HepG2 (cell line): ENCODE measurements around the gene FHIP2A.

Source experiments
- HINFP ChIP-seq: sonication (generic); formaldehyde crosslinking; IDR thresholded peaks from 2 replicates; pipeline ENCODE4 v1.4.0; 2020; ENCODE audit warnings: low read depth, mild to moderate bottlenecking, missing genetic modification reagents
- ZSCAN25 ChIP-seq: sonication (generic); formaldehyde crosslinking; IDR thresholded peaks from 2 replicates; pipeline ENCODE4 v1.8.0; 2022; ENCODE audit warnings: mild to moderate bottlenecking, missing genetic modification reagents

GRCh38 chr10:114808982-114809381, 12.6 kb upstream of the FHIP2A start:
- TF ChIP-seq ZSCAN25 (CRISPR knock-in tag) = no peak
- TF ChIP-seq HINFP (CRISPR knock-in tag) = no peak
